ENCODE data around the gene MVK.

The MVK gene

DNA sequence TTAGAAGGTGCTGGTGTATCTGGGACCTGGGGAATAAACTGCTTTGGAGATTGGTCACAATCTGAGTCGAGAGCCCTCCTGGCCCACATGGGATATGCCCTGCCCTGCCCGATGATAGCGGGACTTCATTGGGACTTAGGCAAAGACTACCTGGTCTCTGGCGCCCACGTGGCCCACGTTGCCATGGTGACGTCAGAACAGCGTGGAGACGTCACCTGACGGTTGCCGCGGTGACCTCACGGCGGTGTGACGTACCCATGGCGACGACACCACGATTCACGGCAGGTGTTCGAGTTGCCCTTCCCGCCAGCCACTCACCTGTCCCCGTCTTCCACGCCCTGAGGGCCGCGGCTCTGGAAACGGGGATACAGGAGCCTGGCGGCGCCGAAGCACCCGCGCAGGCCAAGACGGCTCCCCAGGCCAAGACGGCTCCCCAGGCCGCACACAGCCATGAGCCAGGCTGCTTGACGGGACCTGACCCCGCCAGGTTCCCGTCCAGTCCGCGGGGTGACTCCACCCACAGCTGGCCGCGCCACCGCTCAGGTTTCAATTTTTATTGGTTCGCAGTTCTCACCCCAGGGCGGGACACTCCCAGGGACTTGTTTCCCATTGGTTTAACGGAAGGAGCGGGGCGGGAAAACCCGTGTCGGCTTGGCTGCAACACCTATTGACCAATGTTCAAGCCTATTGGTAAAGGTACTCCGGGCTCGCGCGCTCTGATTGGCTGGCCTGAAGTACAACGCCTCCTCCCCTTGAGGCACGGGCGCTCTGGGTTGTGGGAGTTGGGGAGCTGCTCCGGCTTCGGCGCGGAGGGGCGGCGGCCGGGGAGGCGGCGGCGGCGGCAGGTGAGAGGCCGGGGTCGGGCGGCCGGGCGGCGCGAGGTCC is at the start of gene MVK, which contains the start of gene MMAB:
MVK (plus strand) TSS at position 766 of the 885 bp plus-strand sequence. CDS start 1,029 bp downstream, outside the sequence.
MMAB (minus strand) TSS at position 476 of the 885 bp plus-strand sequence; CDS start at position 452, 24 bp downstream.
- DNase-seq (ENCODE audit: low spot score), result peak; percentile 99
- TF ChIP-seq CTCF (IDR thresholded peaks at IDR 0.05; ENCODE audit: extremely low read depth, insufficient read depth, missing control alignments), result no peak
- in situ Hi-C loops (cut with MboI; ENCODE audit: low pct_unique_long_range_greater_than_20kb, low sequenced_read_pairs, unreplicated experiment), result no loop called here

DNA sequence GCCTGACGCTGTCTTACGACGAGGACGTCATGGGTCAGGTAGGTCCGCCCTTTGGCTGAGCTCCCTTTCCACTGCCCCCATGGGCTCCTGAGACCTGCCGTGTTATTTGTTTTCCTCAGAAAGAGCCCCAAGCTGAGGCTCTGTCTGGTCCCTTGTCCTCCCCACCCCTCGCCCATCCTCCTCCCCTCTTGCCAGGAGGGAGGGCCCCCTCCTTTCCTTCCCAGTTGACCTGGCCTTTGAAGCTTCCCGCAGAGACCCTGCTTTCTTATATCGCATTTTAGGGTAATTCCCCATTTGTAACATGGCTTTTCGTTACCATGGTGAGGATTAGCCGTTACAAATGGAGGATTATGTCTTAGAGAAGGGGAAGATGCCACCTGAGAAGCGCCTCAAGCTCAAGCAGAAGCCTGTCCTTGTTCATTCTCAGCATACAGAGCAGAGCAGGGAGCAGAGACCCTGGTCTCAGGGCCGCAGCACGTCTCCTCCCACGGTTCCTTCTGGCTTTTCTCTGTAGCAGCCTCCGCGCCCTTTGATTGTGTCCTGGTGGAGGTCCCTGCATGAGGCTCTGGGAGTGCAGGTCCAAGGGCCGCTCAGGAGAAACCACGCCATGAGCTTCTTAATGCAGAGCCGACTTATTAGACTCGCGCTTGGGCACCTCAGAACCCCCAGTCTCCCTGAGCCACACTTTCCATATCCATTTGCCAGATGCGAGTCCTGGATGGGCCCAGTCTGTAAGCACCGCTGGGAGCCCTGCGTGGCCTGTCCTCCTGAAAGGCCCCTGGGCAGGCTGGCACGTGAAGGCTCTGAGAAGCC is 48.9 kb upstream of the MVK start:
- in situ Hi-C loops (cut with MboI; ENCODE audit: low pct_unique_long_range_greater_than_20kb, low sequenced_read_pairs, unreplicated experiment), result no loop called here
- TF ChIP-seq CTCF (IDR thresholded peaks at IDR 0.05; ENCODE audit: extremely low read depth, insufficient read depth, missing control alignments), result no peak
- no peak for DNase-seq (ENCODE audit: low spot score)

DNA sequence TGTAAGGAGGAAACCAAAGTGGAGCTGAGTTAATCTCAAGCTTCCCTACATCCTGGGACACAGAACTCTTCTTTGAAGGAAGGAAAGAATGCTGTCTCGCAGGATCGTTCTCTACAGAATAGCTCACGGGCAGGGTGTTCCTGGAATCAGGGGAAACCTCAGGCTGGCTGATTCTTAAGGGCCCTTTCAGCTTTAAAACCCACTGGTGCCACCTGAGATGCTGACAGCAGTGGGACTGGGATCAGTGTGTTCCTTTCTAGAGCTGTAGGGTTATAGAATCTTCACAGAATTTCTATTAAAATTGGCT is 48.4 kb upstream of the MVK start:
- in situ Hi-C loops (cut with MboI; ENCODE audit: low pct_unique_long_range_greater_than_20kb, low sequenced_read_pairs, unreplicated experiment), result no loop called here
- no peak for DNase-seq (ENCODE audit: low spot score)
- no peak for TF ChIP-seq CTCF (IDR thresholded peaks at IDR 0.05; ENCODE audit: extremely low read depth, insufficient read depth, missing control alignments)

DNA sequence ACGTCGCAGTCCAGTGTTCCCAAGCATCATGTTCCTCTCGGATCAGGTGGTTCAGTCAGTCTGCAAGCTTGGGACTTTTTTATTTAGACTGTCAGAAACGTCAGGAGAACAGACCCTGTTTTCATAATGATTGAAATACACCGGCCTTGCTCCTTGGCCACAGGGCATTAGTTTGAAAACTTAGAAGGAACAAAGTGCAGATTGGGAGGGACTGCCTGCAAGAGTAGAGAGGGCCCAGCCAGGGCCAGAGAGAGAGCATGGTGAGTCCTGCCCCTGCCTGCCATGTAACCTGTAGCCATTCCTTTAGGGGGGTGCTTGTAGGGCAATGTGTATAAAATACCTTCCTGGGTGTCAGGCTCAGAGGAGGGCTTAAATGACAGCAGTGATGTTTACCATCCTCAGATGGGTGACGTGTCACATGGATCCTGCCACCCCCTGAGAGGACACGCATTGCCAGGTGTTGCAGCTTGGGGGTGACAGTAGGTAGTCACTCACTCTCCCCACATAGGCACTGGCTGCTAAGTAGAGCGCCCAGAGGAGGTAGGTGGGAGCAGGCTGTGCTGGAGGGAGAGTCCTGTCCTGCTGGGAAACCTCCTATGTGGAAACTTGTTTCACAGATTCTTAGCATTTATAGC is 46.0 kb upstream of the MVK start:
- in situ Hi-C loops (cut with MboI; ENCODE audit: low pct_unique_long_range_greater_than_20kb, low sequenced_read_pairs, unreplicated experiment), result no loop called here
- DNase-seq (ENCODE audit: low spot score), result no peak
- no peak for TF ChIP-seq CTCF (IDR thresholded peaks at IDR 0.05; ENCODE audit: extremely low read depth, insufficient read depth, missing control alignments)

DNA sequence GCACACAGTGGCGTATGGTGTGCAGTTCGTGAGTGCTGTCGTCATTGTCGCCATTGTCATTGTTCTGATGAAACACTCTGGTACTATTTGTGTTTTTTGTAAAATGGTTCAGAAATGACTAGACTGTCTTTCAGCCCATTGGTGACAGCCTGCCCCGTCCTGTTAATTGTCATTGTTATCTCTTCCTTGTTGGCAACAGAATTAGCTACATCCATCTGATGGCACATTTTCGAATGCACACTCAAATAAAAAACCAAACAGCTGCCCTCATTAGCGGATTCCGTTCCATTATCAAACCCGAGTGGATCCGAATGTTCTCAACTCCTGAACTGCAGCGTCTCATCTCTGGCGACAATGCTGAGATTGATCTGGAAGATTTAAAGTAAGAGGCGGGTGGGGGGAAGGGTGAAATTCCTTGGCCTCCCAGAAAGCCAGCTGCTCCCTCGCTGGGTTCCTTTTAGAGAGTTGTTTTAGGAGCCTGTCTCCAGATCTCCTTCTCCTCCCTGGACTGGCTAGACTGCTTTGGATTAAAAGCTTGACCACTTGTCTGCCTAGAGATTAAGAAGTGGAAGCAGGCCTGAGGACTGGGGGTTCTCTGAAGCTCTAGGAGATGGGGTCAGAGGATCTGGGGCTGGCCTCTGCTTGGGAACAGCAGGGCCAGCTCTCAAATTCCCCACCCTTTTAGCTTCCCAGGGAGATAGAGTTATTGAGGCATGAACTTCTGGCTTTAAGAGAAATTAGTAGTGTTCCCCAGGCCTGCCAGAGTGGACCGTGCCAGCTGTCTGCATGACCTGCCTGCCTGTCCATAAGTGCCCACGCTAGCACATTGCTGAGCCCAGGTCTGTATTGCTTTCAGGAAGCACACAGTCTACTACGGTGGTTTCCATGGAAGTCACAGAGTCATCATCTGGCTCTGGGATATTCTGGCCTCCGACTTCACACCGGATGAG is 43.6 kb upstream of the MVK start:
- TF ChIP-seq CTCF (IDR thresholded peaks at IDR 0.05; ENCODE audit: extremely low read depth, insufficient read depth, missing control alignments), result no peak
- DNase-seq (ENCODE audit: low spot score), result no peak
- in situ Hi-C loops (cut with MboI; ENCODE audit: low pct_unique_long_range_greater_than_20kb, low sequenced_read_pairs, unreplicated experiment), result no loop called here

Data from GM13977 (cell line).